Suprapubic skin (tissue), 4 donors: Measurements from ENCODE around the gene PPP2R2C. TPM values are rescaled to one million over a fixed set of nuclear protein-coding genes. Genes with fewer than 3 reads are reported as not detected.
A peak's percentile ranks its signal among the peaks of the same experiment; 100 is the strongest.

Source experiments
- DNase-seq, 2 donors: peaks; one replicate each; pipeline ENCODE4 v3.0.0-alpha.2; 2019; ENCODE audit warnings: low spot score in 2 of 2
- H3K27ac ChIP-seq: fragments of 200-600 bp; sonication (generic); one replicate; pipeline ENCODE4 v1.5.1; 2019
- H3K27me3 ChIP-seq: fragments of 200-600 bp; sonication (generic); one replicate; pipeline ENCODE4 v1.5.1; 2019
- H3K36me3 ChIP-seq: fragments of 200-600 bp; sonication (generic); one replicate; pipeline ENCODE4 v1.5.1; 2019
- H3K4me1 ChIP-seq: fragments of 200-600 bp; sonication (generic); one replicate; pipeline ENCODE4 v1.5.1; 2019
- H3K4me3 ChIP-seq: fragments of 200-600 bp; sonication (generic); one replicate; pipeline ENCODE4 v1.5.1; 2019; ENCODE audit warnings: mild to moderate bottlenecking
- H3K9me3 ChIP-seq: fragments of 200-600 bp; sonication (generic); one replicate; pipeline ENCODE4 v1.5.1; 2019
- EP300 ChIP-seq: sonication (generic); formaldehyde crosslinking; IDR thresholded peaks from one replicate; pipeline ENCODE4 v1.6.1; 2017; ENCODE audit warnings: antibody characterized with exemption
- POLR2A ChIP-seq, 2 donors: fragments of 450-650 bp; IDR thresholded peaks; one replicate each; pipeline ENCODE4 v1.6.1; 2017; ENCODE audit warnings: antibody characterized with exemption in 2 of 2, mild to moderate bottlenecking in 2 of 2, moderate library complexity in 2 of 2
- POLR2AphosphoS5 ChIP-seq, 3 donors: sonication (generic); formaldehyde crosslinking; IDR thresholded peaks; one replicate each; pipeline ENCODE4 v1.6.1; 2017; ENCODE audit warnings: antibody characterized with exemption in 3 of 3
- WGBS: methylation state at CpG from one replicate; pipeline ENCODE4 v1.1.5; 2018; 5-methylcytosine and 5-hydroxymethylcytosine counted together
- total RNA-seq, 4 donors: library from RNA; depleted of rRNA; stranded (reverse); fragments of >200 nt; gene quantifications; one replicate each; pipeline ENCODE4 v1.1.0, GENCODE V29; 2016
- TF ChIP-seq, protein P1 (sequence below), 2 donors: fragments of 200-600 bp in 1 of 2; fragments of 450-650 bp in 1 of 2; sonication (generic) in 1 of 2; IDR thresholded peaks; one replicate each; pipeline ENCODE4 v1.5.1; 2016 to 2019; ENCODE audit warnings: antibody characterized with exemption in 2 of 2, mild to moderate bottlenecking in 1 of 2, moderate library complexity in 1 of 2

PPP2R2C gene
- total RNA-seq, 4 donors from 2014 or later = 42.5 to 81.5 (median 61.0) TPM

DNA sequence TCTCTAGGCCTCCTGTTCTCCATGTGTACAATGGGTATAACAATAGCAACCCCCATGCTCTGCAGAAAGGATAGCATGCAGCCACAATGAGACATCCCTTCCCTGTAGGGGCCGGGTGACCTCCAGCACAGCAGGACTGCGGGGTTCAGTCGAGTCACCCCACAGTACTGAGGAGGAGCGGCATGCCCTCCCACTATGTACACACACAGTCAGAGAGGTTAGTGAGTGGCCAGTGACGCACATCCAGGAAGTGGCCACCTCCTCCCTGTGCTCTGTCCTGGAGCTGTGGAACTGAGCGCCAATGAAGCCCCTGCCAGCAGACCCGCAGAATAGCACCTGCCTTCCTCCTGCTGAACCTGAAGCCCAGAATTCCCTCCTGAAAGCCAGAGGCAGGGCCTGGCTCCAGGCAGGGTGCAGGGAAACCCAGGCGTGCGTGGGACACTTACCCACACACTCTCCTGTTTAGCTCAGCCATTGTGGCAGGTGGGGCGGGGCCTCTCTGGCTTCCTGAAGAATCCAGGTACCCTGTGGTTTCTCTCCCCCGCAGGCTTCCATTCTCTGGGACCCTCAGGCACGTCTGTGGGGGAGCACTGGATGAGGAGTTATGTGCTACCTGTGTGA is 152.8 kb downstream of the PPP2R2C start:
- H3K36me3 ChIP-seq = no peaks in the 10 kb centered on the region

DNA sequence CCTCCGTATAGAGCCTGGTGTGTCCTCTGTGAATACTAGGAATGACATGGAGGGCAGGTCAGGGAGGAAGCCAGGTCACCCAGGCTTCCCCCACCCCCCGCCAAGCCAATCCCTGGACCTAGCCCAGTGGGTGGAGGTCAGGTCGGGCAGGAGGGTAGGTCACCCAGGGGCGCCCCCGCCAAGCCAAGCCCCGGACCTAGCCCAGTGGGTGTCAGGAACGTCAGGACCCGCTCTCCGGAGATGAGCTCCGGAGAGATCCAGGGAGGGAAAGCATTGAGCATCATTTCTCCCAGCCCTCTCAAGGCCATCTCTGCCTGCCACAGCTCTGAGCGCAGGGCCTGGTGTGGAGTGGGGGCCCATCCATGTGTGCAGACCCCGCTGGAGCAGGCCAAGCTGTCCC is 154.2 kb downstream of the PPP2R2C start:
- peaks cover 13% of the 10 kb centered on the region for H3K27me3 ChIP-seq
- H3K4me3 ChIP-seq = no peak overlapping the region
- TF ChIP-seq POLR2AphosphoS5 (IDR thresholded peaks at IDR 0.05) (no peak), EP300 (no peak), POLR2A (IDR thresholded peaks at IDR 0.05) (no peak)
- TF ChIP-seq, protein P1, sequence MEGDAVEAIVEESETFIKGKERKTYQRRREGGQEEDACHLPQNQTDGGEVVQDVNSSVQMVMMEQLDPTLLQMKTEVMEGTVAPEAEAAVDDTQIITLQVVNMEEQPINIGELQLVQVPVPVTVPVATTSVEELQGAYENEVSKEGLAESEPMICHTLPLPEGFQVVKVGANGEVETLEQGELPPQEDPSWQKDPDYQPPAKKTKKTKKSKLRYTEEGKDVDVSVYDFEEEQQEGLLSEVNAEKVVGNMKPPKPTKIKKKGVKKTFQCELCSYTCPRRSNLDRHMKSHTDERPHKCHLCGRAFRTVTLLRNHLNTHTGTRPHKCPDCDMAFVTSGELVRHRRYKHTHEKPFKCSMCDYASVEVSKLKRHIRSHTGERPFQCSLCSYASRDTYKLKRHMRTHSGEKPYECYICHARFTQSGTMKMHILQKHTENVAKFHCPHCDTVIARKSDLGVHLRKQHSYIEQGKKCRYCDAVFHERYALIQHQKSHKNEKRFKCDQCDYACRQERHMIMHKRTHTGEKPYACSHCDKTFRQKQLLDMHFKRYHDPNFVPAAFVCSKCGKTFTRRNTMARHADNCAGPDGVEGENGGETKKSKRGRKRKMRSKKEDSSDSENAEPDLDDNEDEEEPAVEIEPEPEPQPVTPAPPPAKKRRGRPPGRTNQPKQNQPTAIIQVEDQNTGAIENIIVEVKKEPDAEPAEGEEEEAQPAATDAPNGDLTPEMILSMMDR (IDR thresholded peaks at IDR 0.05) = no peak
- H3K4me1 ChIP-seq = peaks cover 2% of the 10 kb centered on the region
- H3K36me3 ChIP-seq = no peaks in the 10 kb centered on the region
- WGBS = 88% methylated on average over 4 of the region's 12 CpGs
- H3K27ac ChIP-seq = no peak overlapping the region
- no peak for DNase-seq
- H3K9me3 ChIP-seq = no peaks in the 10 kb centered on the region

More for the DNA sequence above, 152.8 kb downstream of the PPP2R2C start:
- WGBS = 81% methylated on average over 10 of the region's 12 CpGs
- no peak overlapping the region for H3K4me3 ChIP-seq
- H3K4me1 ChIP-seq = peaks cover 4% of the 10 kb centered on the region
- no peak for DNase-seq
- TF ChIP-seq EP300 = no peak
- TF ChIP-seq, protein P1 (IDR thresholded peaks at IDR 0.05) = no peak
- TF ChIP-seq POLR2A (IDR thresholded peaks at IDR 0.05) = no peak
- no peak for TF ChIP-seq POLR2AphosphoS5 (IDR thresholded peaks at IDR 0.05)
- H3K9me3 ChIP-seq = no peaks in the 10 kb centered on the region
- H3K27me3 ChIP-seq = peaks cover 13% of the 10 kb centered on the region
- H3K27ac ChIP-seq = no peak overlapping the region

DNA sequence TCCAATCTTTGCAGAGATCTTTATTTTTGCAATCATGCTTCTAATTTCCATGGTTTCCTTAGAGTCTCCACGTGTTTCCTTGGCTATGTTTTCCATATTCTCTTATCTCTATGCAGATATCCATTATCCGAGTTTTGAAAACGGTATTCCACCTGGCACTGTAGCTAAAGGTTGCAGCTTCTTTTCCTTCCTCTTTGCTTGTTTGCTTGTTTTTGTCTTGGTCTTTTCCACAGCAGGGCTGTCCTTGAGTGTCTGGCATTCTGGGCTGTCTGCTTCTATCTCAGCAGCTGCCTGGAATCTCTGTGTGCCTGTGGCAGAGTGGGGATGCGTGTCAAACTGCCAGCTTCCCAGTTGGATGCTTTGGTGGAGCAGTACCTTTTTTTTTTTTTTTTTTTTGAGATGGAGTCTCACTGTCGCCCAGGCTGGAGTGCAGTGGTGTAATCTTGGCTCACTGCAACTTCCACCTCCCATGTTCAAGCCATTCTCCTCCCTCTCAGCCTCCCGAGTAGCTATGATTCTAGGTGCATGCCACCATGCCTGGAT is 155.9 kb downstream of the PPP2R2C start:
- no peak overlapping the region for H3K27ac ChIP-seq
- WGBS = 65% methylated on average over 6 of the region's 6 CpGs
- H3K36me3 ChIP-seq = no peaks in the 10 kb centered on the region
- peaks cover 13% of the 10 kb centered on the region for H3K27me3 ChIP-seq
- H3K9me3 ChIP-seq = no peaks in the 10 kb centered on the region
- H3K4me1 ChIP-seq = peaks cover 6% of the 10 kb centered on the region
- TF ChIP-seq EP300 = no peak
- no peak overlapping the region for H3K4me3 ChIP-seq
- DNase-seq = no peak

DNA sequence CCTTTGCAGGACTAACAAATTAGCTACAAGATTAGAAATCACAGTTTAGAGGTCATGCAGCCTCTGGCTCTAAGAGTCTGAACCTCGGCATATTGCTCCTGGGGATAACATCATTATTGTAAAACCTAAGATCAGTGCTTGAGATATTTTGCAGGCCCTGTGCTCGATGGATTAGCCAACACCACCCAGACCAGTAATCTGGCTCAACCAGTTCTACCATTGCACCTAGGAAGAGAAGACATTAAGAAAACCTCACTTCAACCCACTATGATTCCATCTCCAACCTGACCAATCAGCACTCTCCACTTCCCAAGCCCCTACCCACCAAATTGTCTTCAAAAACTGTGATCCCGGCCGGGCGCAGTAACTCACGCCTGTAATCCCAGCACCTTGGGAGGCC is 159.2 kb downstream of the PPP2R2C start:
- Histone ChIP-seq H3K36me3 (no peaks in the 10 kb centered on the region), H3K27me3 (peaks cover 23% of the 10 kb centered on the region), H3K4me1 (peaks cover 15% of the 10 kb centered on the region), H3K27ac (no peak overlapping the region), H3K4me3 (no peak overlapping the region), H3K9me3 (no peaks in the 10 kb centered on the region)
- no peak for DNase-seq
- 56% methylated on average over 6 of the region's 6 CpGs for WGBS
- TF ChIP-seq, protein P1 (IDR thresholded peaks at IDR 0.05) = no peak
- TF ChIP-seq EP300 (no peak), POLR2A (IDR thresholded peaks at IDR 0.05) (no peak), POLR2AphosphoS5 (IDR thresholded peaks at IDR 0.05) (no peak)

DNA sequence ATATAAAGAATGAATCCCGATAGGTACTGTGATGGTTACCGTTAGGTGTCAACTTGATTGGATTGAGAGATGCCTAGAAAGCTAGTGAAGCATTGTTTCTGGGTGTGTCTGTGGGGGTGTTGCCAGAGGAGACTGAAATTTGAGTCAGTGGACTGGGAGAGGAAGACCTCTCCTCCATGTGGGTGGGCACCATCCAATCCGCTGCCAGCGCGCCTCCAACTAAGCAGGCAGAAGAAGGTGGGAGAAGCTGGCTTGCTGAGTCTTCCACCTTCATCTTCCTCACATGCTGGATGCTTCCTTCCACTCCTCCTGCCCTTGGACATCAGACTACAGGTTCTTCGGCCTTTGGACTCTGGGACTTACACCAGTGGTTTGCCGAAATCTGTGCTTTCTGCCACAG is 162.6 kb downstream of the PPP2R2C start:
- TF ChIP-seq EP300 (no peak), POLR2AphosphoS5 (IDR thresholded peaks at IDR 0.05) (no peak), POLR2A (IDR thresholded peaks at IDR 0.05) (no peak)
- TF ChIP-seq, protein P1 (IDR thresholded peaks at IDR 0.05) = no peak
- H3K9me3 ChIP-seq = no peaks in the 10 kb centered on the region
- 82% methylated on average over 7 of the region's 7 CpGs for WGBS
- peaks cover 19% of the 10 kb centered on the region for H3K27me3 ChIP-seq
- H3K27ac ChIP-seq = no peak overlapping the region
- H3K4me1 ChIP-seq = peaks cover 15% of the 10 kb centered on the region
- DNase-seq = no peak
- H3K36me3 ChIP-seq = no peaks in the 10 kb centered on the region
- peak overlapping the region; percentile 50 for H3K4me3 ChIP-seq
